ENCODE measurements around the gene PAM16.

PAM16 gene

GRCh38 chr16:4332623-4333307 is 18.4 kb downstream of the PAM16 start:
- FAIRE-seq, result no peak

- no peak for FAIRE-seq
Measured at GRCh38 chr16:4332083-4332482, 19.0 kb downstream of the PAM16 start.

GRCh38 chr16:4330277-4330874 is 20.7 kb downstream of the PAM16 start:
- no peak for FAIRE-seq

GRCh38 chr16:4328782-4329775 is 22.0 kb downstream of the PAM16 start:
- FAIRE-seq, result no peak

GRCh38 chr16:4328046-4328781 is 22.9 kb downstream of the PAM16 start:
- no peak for FAIRE-seq

- FAIRE-seq, result no peak
Measured at GRCh38 chr16:4327386-4328045, 23.6 kb downstream of the PAM16 start.

GRCh38 chr16:4325253-4325758 is 25.8 kb downstream of the PAM16 start:
- no peak for FAIRE-seq

GRCh38 chr16:4324492-4325252 is 26.4 kb downstream of the PAM16 start:
- FAIRE-seq, result no peak

- FAIRE-seq, result peak; percentile 28
Measured at GRCh38 chr16:4323845-4324488, 27.2 kb downstream of the PAM16 start.

GRCh38 chr16:4323071-4323844 is 27.9 kb downstream of the PAM16 start:
- no peak for FAIRE-seq

GRCh38 chr16:4322121-4323052 is 28.7 kb downstream of the PAM16 start:
- FAIRE-seq, result no peak

- no peak for FAIRE-seq
Measured at GRCh38 chr16:4321286-4322120, 29.6 kb downstream of the PAM16 start.

- no peak for FAIRE-seq
Measured at GRCh38 chr16:4320571-4321137, 30.5 kb downstream of the PAM16 start.

- no peak for FAIRE-seq
Measured at GRCh38 chr16:4319454-4320421, 31.4 kb downstream of the PAM16 start.

GRCh38 chr16:4318967-4319366 is 32.2 kb downstream of the PAM16 start:
- no peak for FAIRE-seq

GRCh38 chr16:4318451-4318910 is 32.6 kb downstream of the PAM16 start:
- FAIRE-seq, result no peak
